Lung (tissue), 12 donors: Measurements from ENCODE around the gene USP33. TPM values are rescaled to one million over a fixed set of nuclear protein-coding genes. Genes with fewer than 3 reads are reported as not detected.

Experiments used
- ATAC-seq: fragments of 200-7000 bp; cut with Tn5 transposase; one replicate; pipeline ENCODE4 v1.9.1; 2020; ENCODE audit warnings: moderate number of reproducible peaks; ENCODE audit not compliant: insufficient read depth, low FRiP score
- DNase-seq, 3 donors: peaks; one replicate each; pipeline ENCODE4 v3.0.0-alpha.2; 2013 to 2017
- H3K27ac ChIP-seq, 2 donors: one replicate each; pipeline ENCODE4 v1.5.1; 2013; ENCODE audit warnings: mild to moderate bottlenecking in 2 of 2, moderate library complexity in 2 of 2, control low read depth in 1 of 2, inconsistent platforms in 1 of 2, low read depth in 1 of 2, low read length in 1 of 2
- H3K27me3 ChIP-seq, 3 donors: one replicate each; pipeline ENCODE4 v1.5.1; 2013; ENCODE audit warnings: low read length in 2 of 3; ENCODE audit not compliant: control insufficient read depth in 3 of 3, insufficient read depth in 3 of 3
- H3K36me3 ChIP-seq, 4 donors: one replicate each; pipeline ENCODE4 v1.5.1; 2013; ENCODE audit warnings: low read length in 4 of 4, mild to moderate bottlenecking in 1 of 4, moderate library complexity in 1 of 4; ENCODE audit not compliant: control insufficient read depth in 4 of 4, insufficient read depth in 4 of 4
- H3K4me1 ChIP-seq, 5 donors: one replicate each; pipeline ENCODE4 v1.5.1; 2013; ENCODE audit warnings: low read length in 5 of 5, mild to moderate bottlenecking in 2 of 5, moderate library complexity in 1 of 5; ENCODE audit not compliant: control insufficient read depth in 5 of 5, insufficient read depth in 5 of 5
- H3K4me3 ChIP-seq: one replicate; pipeline ENCODE4 v1.5.1; 2013; ENCODE audit warnings: mild to moderate bottlenecking, control low read depth, moderate library complexity
- H3K9ac ChIP-seq, 2 donors: one replicate each; pipeline ENCODE4 v1.5.1; 2013; ENCODE audit warnings: low read length in 2 of 2, control low read depth in 1 of 2; ENCODE audit not compliant: insufficient read depth in 1 of 2
- H3K9me3 ChIP-seq, 4 donors: one replicate each; pipeline ENCODE4 v1.5.1; 2013; ENCODE audit warnings: low read length in 3 of 4, mild to moderate bottlenecking in 1 of 4, moderate library complexity in 1 of 4; ENCODE audit not compliant: control insufficient read depth in 4 of 4, insufficient read depth in 3 of 4
- WGBS, 2 donors: extraction: QIAGEN DNeasy Blood & Tissue Kit; methylation state at CpG; one replicate each; pipeline ENCODE4 v1.1.7; 2013; 5-methylcytosine and 5-hydroxymethylcytosine counted together
- polyA plus RNA-seq, 2 donors: library from polyadenylated mRNA; stranded (reverse); fragments of 200-250 nt; gene quantifications; one replicate each; pipeline ENCODE4 v1.2.1, GENCODE V29; 2013
- total RNA-seq, 2 donors: library from RNA; depleted of rRNA in 1 of 2; stranded (reverse); fragments of >200 nt in 1 of 2; gene quantifications; one replicate each; pipeline ENCODE4 v1.2.1, GENCODE V29; 2014 to 2021
- TF ChIP-seq, protein P1 (sequence below): IDR thresholded peaks from 2 replicates; pipeline ENCODE4 v1.5.1; 2012; ENCODE audit warnings: mild to moderate bottlenecking; ENCODE audit errors: control extremely low read depth, extremely low read depth
- donor health status: control.
- donor health status: control.
- donor health status: Bipolar disorder and iron deficiency.
- donor health status: healthy.
- donor health status: DM: yes; HTN: yes; CAD: no.

USP33 gene
- total and polyA plus RNA-seq, 4 donors, result 21.9 to 171 (median 40.6) TPM

DNA sequence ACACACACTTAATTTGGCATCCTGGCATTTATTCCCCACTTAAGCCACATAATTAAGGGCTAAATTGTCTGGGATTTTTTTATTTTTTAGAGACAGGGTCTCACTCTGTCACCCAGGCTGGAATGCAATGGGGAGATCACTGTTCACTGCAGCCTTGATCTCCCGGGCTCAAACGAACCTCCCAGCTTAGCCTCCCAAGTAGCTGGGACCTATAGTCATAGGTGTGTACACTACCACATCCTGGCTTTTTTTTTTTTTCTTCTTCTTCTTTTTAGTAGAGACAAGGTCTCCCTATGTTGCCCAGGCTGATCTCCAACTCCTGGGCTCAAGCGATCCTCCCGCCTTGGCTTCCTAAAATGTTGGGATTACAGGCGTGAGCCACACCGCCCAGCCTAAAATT lies 101.4 kb downstream of the USP33 start:
- H3K4me3 ChIP-seq, result no peak overlapping the region
- no peak for ATAC-seq
- 96 to 97% methylated on average over 6 of the region's 6 CpGs for WGBS, 2 donors

DNA sequence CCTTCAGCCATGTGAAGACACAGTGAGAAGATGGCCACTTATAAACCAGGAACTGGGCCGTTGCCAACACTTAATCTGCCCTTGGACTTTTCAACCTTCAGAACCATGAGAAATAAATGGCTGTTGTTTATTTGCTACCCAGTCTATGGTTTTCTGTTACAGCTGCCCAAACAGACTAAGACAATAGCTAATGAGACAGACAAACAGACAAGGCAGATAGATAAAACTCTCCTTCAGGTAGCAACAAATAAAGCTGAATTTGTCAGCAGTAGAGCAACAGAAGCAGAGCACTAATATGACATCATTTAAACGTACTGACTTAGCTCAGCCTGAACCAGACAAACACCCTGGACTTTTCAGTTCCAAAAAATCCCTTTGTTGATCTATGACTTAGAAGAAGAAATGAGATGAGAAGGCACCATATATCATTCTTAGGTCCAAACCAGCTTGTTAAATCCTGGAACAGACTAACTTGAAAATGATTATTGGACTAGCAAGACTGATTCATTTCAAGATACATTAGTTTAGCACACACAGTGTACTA lies 104.1 kb downstream of the USP33 start:
- Histone ChIP-seq H3K4me1 (no peaks in the 10 kb centered on the region), H3K9me3 (peaks cover 0 to 3% (median 0%) of the 10 kb centered on the region in 4 donors), H3K9ac (no peak overlapping the region), H3K27me3 (no peaks in the 10 kb centered on the region), H3K4me3 (no peak overlapping the region), H3K27ac (peak overlapping the region in 1 of 2 donors; percentile 33), H3K36me3 (peaks cover 2 to 3% (median 3%) of the 10 kb centered on the region in 4 donors)
- WGBS, 2 donors, result 58 to 85% methylated on average over 2 of the region's 2 CpGs
- no peak for ATAC-seq
- DNase-seq, result no peak
- TF ChIP-seq, protein P1, sequence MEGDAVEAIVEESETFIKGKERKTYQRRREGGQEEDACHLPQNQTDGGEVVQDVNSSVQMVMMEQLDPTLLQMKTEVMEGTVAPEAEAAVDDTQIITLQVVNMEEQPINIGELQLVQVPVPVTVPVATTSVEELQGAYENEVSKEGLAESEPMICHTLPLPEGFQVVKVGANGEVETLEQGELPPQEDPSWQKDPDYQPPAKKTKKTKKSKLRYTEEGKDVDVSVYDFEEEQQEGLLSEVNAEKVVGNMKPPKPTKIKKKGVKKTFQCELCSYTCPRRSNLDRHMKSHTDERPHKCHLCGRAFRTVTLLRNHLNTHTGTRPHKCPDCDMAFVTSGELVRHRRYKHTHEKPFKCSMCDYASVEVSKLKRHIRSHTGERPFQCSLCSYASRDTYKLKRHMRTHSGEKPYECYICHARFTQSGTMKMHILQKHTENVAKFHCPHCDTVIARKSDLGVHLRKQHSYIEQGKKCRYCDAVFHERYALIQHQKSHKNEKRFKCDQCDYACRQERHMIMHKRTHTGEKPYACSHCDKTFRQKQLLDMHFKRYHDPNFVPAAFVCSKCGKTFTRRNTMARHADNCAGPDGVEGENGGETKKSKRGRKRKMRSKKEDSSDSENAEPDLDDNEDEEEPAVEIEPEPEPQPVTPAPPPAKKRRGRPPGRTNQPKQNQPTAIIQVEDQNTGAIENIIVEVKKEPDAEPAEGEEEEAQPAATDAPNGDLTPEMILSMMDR, result no peak

More for the DNA sequence above, 101.4 kb downstream of the USP33 start:
- no peak overlapping the region for H3K27ac ChIP-seq
- H3K9ac ChIP-seq, result no peak overlapping the region
- H3K4me1 ChIP-seq, result peaks cover 0 to 3% (median 0%) of the 10 kb centered on the region in 5 donors
- peaks cover 0 to 3% (median 0%) of the 10 kb centered on the region in 4 donors for H3K36me3 ChIP-seq
- no peaks in the 10 kb centered on the region for H3K9me3 ChIP-seq
- H3K27me3 ChIP-seq, result no peaks in the 10 kb centered on the region
- DNase-seq, result no peak
- TF ChIP-seq, protein P1, result no peak

DNA sequence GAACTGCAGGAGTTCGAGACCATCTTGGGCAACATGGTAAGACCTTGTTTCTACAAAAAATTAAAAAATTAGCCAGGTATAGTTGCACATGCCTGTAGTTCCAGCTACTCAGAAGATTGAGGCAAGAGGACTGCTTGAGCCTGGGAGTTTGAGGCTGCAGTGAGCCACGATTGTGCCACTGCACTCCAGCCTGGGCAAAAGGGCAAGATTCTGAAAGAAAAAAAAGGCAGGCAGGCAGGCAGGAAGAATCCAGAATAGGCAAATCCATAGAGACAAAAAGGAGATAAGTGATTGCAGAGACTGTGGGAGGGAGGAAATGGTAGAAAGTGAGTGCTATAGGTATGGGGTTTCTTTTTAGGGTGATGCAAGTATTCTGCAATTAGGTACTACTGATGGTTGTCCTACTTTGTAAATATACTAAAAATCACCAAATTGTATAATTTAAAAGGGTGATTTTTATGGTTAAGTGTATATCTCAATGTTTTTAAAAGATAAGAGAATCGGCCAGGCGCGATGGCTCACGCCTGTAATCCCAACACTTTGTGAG lies 106.6 kb downstream of the USP33 start:
- whole genome bisulfite sequencing, 2 donors, result 93 to 95% methylated on average over 6 of the region's 6 CpGs
- peaks cover 2 to 6% (median 3%) of the 10 kb centered on the region in 4 donors for H3K36me3 ChIP-seq

More for the DNA sequence above, 106.6 kb downstream of the USP33 start:
- Histone ChIP-seq H3K4me1 (no peaks in the 10 kb centered on the region), H3K27me3 (no peaks in the 10 kb centered on the region), H3K9ac (no peak overlapping the region), H3K9me3 (peaks cover 0 to 10% (median 1%) of the 10 kb centered on the region in 4 donors), H3K27ac (no peak overlapping the region), H3K4me3 (no peak overlapping the region)
- no peak for ATAC-seq
- TF ChIP-seq, protein P1, result no peak
- DNase-seq, result no peak
